Calu3 (cell line): ENCODE measurements around the gene SLC4A7. TPM values are rescaled to one million over a fixed set of nuclear protein-coding genes. Genes with fewer than 3 reads are reported as not detected.

ENCODE experiments used
- BruUV-seq: library from RNA; stranded (reverse); fragments of 400-500 nt; replicated peaks from 2 replicates; lab custom pipeline; 2021; lab: Mats Ljungman, UMichigan
- CTCF ChIA-PET: fragments of 300-600 bp; sonication (Branson Sonifier 250); formaldehyde crosslinking; loops from one replicate; lab custom pipeline; 2022; ENCODE audit warnings: antibody characterized with exemption; lab: Charles Lee
- DNase-seq: peaks from one replicate; pipeline ENCODE4 v3.0.0; 2022
- H3K27ac Mint-ChIP-seq: one replicate; pipeline ENCODE4 v1.8.0; 2022; ENCODE audit warnings: mixed read lengths; ENCODE audit not compliant: unreplicated experiment
- H3K27me3 Mint-ChIP-seq: one replicate; pipeline ENCODE4 v1.8.0; 2022; ENCODE audit warnings: mixed read lengths; ENCODE audit not compliant: unreplicated experiment
- H3K36me3 Mint-ChIP-seq: one replicate; pipeline ENCODE4 v1.8.0; 2022; ENCODE audit warnings: mild to moderate bottlenecking, moderate library complexity, mixed read lengths; ENCODE audit not compliant: insufficient read depth, unreplicated experiment
- H3K4me1 Mint-ChIP-seq: one replicate; pipeline ENCODE4 v1.8.0; 2022; ENCODE audit warnings: mild to moderate bottlenecking, low read depth, mixed read lengths; ENCODE audit not compliant: unreplicated experiment
- H3K4me3 Mint-ChIP-seq: one replicate; pipeline ENCODE4 v1.8.0; 2022; ENCODE audit warnings: mild to moderate bottlenecking, low read depth, moderate library complexity, mixed read lengths; ENCODE audit not compliant: unreplicated experiment
- H3K9me3 Mint-ChIP-seq: one replicate; pipeline ENCODE4 v1.8.0; 2022; ENCODE audit warnings: low read depth, mixed read lengths; ENCODE audit not compliant: unreplicated experiment
- CTCF ChIP-seq: fragments of 200-600 bp; IDR thresholded peaks from one replicate; pipeline ENCODE4 v1.8.0; 2022; ENCODE audit warnings: antibody characterized with exemption; ENCODE audit not compliant: unreplicated experiment
- intact Hi-C: fragments of 100-400 bp; cut with micrococcal nuclease; formaldehyde crosslinking; loops from one replicate; pipeline ENCODE4 v1.10.0; 2022; ENCODE audit not compliant: unreplicated experiment
- total RNA-seq: library from RNA; stranded (reverse); gene quantifications from 2 replicates; pipeline ENCODE4 v1.2.3, GENCODE V29; 2022

Gene SLC4A7
- total RNA-seq, 1 experiment from 2014 or later = 61.6 TPM

DNA sequence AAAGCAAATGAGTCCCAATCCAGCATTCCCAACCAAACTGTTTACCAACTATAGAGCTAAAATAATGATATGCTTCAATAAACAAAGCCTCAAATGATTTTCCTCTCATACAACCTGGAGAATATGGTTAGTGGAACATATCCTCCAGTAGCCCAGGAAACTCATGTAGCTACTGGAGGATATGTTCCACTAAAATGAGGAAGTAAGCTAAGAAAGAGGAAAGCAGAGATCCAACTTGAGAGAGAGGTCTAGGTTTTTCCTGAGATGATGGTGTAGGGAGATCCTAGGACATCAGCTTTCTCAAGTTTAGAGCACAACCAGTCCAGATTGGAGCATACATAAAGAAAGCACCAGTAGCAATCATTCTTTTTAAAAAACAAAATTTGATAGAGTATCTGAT is 44.6 kb upstream of the SLC4A7 start:
- Mint-ChIP-seq H3K4me3 (no peak overlapping the region), H3K36me3 (no peaks in the 10 kb centered on the region), H3K9me3 (no peaks in the 10 kb centered on the region), H3K27ac (no peak overlapping the region), H3K4me1 (peaks cover 27% of the 10 kb centered on the region), H3K27me3 (no peaks in the 10 kb centered on the region)
- no peak for TF ChIP-seq CTCF
- intact Hi-C loops = loop anchor here (10.0 kb wide), 1 partner anchor 146 kb away; no protein-coding TSS in a partner anchor
- DNase-seq = no peak
- no TSS peak for BruUV-seq
- CTCF ChIA-PET = interaction anchor here (0.7 kb wide), 1 partner anchor 9 kb away, joined by 3 read pairs; no protein-coding TSS in a partner anchor

GRCh38 chr3:27526614-27527315 is 42.6 kb upstream of the SLC4A7 start:
- Mint-ChIP-seq H3K4me1 (peaks cover 18% of the 10 kb centered on the region), H3K36me3 (no peaks in the 10 kb centered on the region), H3K27me3 (no peaks in the 10 kb centered on the region), H3K4me3 (no peak overlapping the region), H3K9me3 (no peaks in the 10 kb centered on the region), H3K27ac (no peak overlapping the region)
- TF ChIP-seq CTCF = no peak
- DNase-seq = no peak
- intact Hi-C loops = loop anchor here (10.0 kb wide), 1 partner anchor 148 kb away; no protein-coding TSS in a partner anchor
- CTCF ChIA-PET = no interaction called here
- no TSS peak for BruUV-seq

- intact Hi-C loops = loop anchor here (10.0 kb wide), 1 partner anchor 153 kb away; no protein-coding TSS in a partner anchor
- Mint-ChIP-seq H3K27ac (no peak overlapping the region), H3K9me3 (no peaks in the 10 kb centered on the region), H3K4me1 (peaks cover 35% of the 10 kb centered on the region), H3K27me3 (no peaks in the 10 kb centered on the region), H3K36me3 (no peaks in the 10 kb centered on the region), H3K4me3 (no peak overlapping the region)
- no TSS peak for BruUV-seq
- CTCF ChIA-PET = interaction anchor here (0.7 kb wide), 1 partner anchor 1653 kb away, joined by 4 read pairs; no protein-coding TSS in a partner anchor
- DNase-seq = no peak
- no peak for TF ChIP-seq CTCF
Measured at GRCh38 chr3:27521872-27522265, 37.7 kb upstream of the SLC4A7 start.

GRCh38 chr3:27521179-27521871 is 37.1 kb upstream of the SLC4A7 start:
- intact Hi-C loops = loop anchor here (10.0 kb wide), 1 partner anchor 153 kb away; no protein-coding TSS in a partner anchor
- H3K27ac Mint-ChIP-seq = no peak overlapping the region
- DNase-seq = peak; percentile 25
- peaks cover 35% of the 10 kb centered on the region for H3K4me1 Mint-ChIP-seq
- TF ChIP-seq CTCF = no peak
- H3K4me3 Mint-ChIP-seq = no peak overlapping the region
- BruUV-seq = no TSS peak
- CTCF ChIA-PET = no interaction called here
- H3K9me3 Mint-ChIP-seq = no peaks in the 10 kb centered on the region
- no peaks in the 10 kb centered on the region for H3K36me3 Mint-ChIP-seq
- no peaks in the 10 kb centered on the region for H3K27me3 Mint-ChIP-seq
